ENCODE measurements around the gene HDAC4. TPM values are rescaled to one million over a fixed set of nuclear protein-coding genes. Genes with fewer than 3 reads are reported as not detected.

The HDAC4 gene
- total RNA-seq, 4 donors from 2014 or later: 12.9 to 91.6 (median 39.8) TPM

- Histone ChIP-seq H3K9me3 (no peaks in the 10 kb centered on the region), H3K4me3 (replicated peaks in 1 of 3) (no peak overlapping the region), H3K27me3 (no peaks in the 10 kb centered on the region), H3K27ac (no peak overlapping the region), H3K36me3 (no peaks in the 10 kb centered on the region), H3K4me1 (peaks cover 15 to 43% of the 10 kb centered on the region in 2 donors)
- intact Hi-C loops (cut with DNase I): no loop called here
- TF ChIP-seq CTCF (IDR thresholded peaks at IDR 0.05) (no peak), POLR2A (IDR thresholded peaks at IDR 0.05) (no peak)
- 88% methylated on average over 12 of the region's 12 CpGs for WGBS, 2 donors
- no peak for DNase-seq
Observed at GRCh38 chr2:239305771-239306170, 95.0 kb downstream of the HDAC4 start.

GRCh38 chr2:239305222-239305575, 95.6 kb downstream of the HDAC4 start:
- no peak overlapping the region for H3K27ac ChIP-seq
- TF ChIP-seq POLR2A (IDR thresholded peaks at IDR 0.05) (no peak), CTCF (IDR thresholded peaks at IDR 0.05) (no peak)
- WGBS, 2 donors: 88 to 92% methylated on average over 11 of the region's 11 CpGs
- DNase-seq: no peak
- intact Hi-C loops (cut with DNase I): no loop called here
- no peak overlapping the region for H3K4me3 ChIP-seq (replicated peaks in 1 of 3)
- H3K36me3 ChIP-seq: no peaks in the 10 kb centered on the region
- no peaks in the 10 kb centered on the region for H3K27me3 ChIP-seq
- no peaks in the 10 kb centered on the region for H3K9me3 ChIP-seq
- peaks cover 12 to 38% of the 10 kb centered on the region in 2 donors for H3K4me1 ChIP-seq

- H3K27ac ChIP-seq: no peak overlapping the region
- H3K27me3 ChIP-seq: no peaks in the 10 kb centered on the region
- no peak for DNase-seq
- no peak for TF ChIP-seq POLR2A (IDR thresholded peaks at IDR 0.05)
- H3K4me3 ChIP-seq (replicated peaks in 1 of 3): no peak overlapping the region
- H3K36me3 ChIP-seq: no peaks in the 10 kb centered on the region
- intact Hi-C loops (cut with DNase I): no loop called here
- no peaks in the 10 kb centered on the region for H3K9me3 ChIP-seq
- H3K4me1 ChIP-seq: peaks cover 7 to 32% of the 10 kb centered on the region in 2 donors
- 86 to 89% methylated on average over 16 of the region's 16 CpGs for WGBS, 2 donors
Observed at GRCh38 chr2:239304533-239305221, 96.1 kb downstream of the HDAC4 start.

- no peak for TF ChIP-seq POLR2A (IDR thresholded peaks at IDR 0.05)
- TF ChIP-seq CTCF (IDR thresholded peaks at IDR 0.05): no peak
- Histone ChIP-seq H3K27ac (no peak overlapping the region), H3K27me3 (no peaks in the 10 kb centered on the region), H3K4me3 (replicated peaks in 1 of 3) (no peak overlapping the region), H3K4me1 (peaks cover 4 to 27% of the 10 kb centered on the region in 2 donors), H3K9me3 (no peaks in the 10 kb centered on the region), H3K36me3 (no peaks in the 10 kb centered on the region)
- intact Hi-C loops (cut with DNase I): no loop called here
- WGBS, 2 donors: 89 to 90% methylated on average over 19 to 21 of the region's 21 CpGs
- DNase-seq: no peak
Observed at GRCh38 chr2:239303711-239304532, 96.9 kb downstream of the HDAC4 start.

GRCh38 chr2:239302808-239303557, 97.8 kb downstream of the HDAC4 start:
- intact Hi-C loops (cut with DNase I): no loop called here
- H3K4me1 ChIP-seq: peaks cover 4 to 27% of the 10 kb centered on the region in 2 donors
- H3K27ac ChIP-seq: no peak overlapping the region
- no peak for DNase-seq
- TF ChIP-seq POLR2A (IDR thresholded peaks at IDR 0.05): no peak
- no peak for TF ChIP-seq CTCF (IDR thresholded peaks at IDR 0.05)
- H3K9me3 ChIP-seq: no peaks in the 10 kb centered on the region
- no peak overlapping the region for H3K4me3 ChIP-seq (replicated peaks in 1 of 3)
- H3K27me3 ChIP-seq: no peaks in the 10 kb centered on the region
- no peaks in the 10 kb centered on the region for H3K36me3 ChIP-seq
- 88 to 91% methylated on average over 25 of the region's 28 CpGs for WGBS, 2 donors
